ENCODE results near the gene ZNF628.

- TF ChIP-seq CTCF (IDR thresholded peaks at IDR 0.05) (no peak), POLR2A (IDR thresholded peaks at IDR 0.05) (no peak), POLR2AphosphoS5 (IDR thresholded peaks at IDR 0.05) (no peak)
These were observed 10.8 kb upstream of the ZNF628 start for GRCh38 chr19:55465460-55466240.
